ENCODE measurements around the gene SLC9A9.
A peak's percentile ranks its signal among the peaks of the same experiment; 100 is the strongest.

Gene SLC9A9

DNA sequence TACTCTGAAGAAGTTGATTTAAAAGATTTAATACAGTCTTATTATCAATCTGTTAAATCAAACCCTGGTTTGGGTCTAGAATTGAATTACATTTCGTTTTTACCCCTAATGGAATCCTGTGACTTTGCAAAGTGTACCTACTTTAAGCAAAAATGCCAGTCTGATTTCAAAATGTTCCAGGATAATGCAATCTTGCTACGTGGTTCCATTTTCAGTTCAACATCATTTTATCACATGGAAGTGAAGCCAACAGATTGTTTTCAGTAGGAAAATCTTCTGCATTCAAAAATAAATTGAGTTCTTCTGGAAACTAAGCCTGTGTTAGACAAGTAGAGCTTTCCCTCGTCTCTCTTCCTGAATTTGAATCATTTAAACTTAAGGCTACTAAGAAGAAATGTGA is 372.3 kb downstream of the SLC9A9 start:
- no peak overlapping the region for H3K4me3 Mint-ChIP-seq
- no peaks in the 10 kb centered on the region for H3K27me3 Mint-ChIP-seq
- no peak for DNase-seq
- ATAC-seq = no peak
- H3K9me3 Mint-ChIP-seq = no peaks in the 10 kb centered on the region
- H3K4me1 Mint-ChIP-seq = no peaks in the 10 kb centered on the region
- H3K27ac Mint-ChIP-seq = no peak overlapping the region

- Mint-ChIP-seq H3K27me3 (no peaks in the 10 kb centered on the region), H3K4me1 (no peaks in the 10 kb centered on the region), H3K27ac (no peak overlapping the region), H3K9me3 (no peaks in the 10 kb centered on the region), H3K4me3 (no peak overlapping the region)
- ATAC-seq = no peak
- no peak for DNase-seq
Measured at GRCh38 chr3:143472731-143473523, 375.3 kb downstream of the SLC9A9 start.

GRCh38 chr3:143471705-143472104 is 376.6 kb downstream of the SLC9A9 start:
- H3K27me3 Mint-ChIP-seq = no peaks in the 10 kb centered on the region
- H3K4me1 Mint-ChIP-seq = no peaks in the 10 kb centered on the region
- DNase-seq (no peak), ATAC-seq (no peak)
- H3K9me3 Mint-ChIP-seq = no peaks in the 10 kb centered on the region
- H3K27ac Mint-ChIP-seq = no peak overlapping the region
- no peak overlapping the region for H3K4me3 Mint-ChIP-seq

- H3K9me3 Mint-ChIP-seq = peaks cover 0 to 7% of the 10 kb centered on the region in 2 donors
- H3K27me3 Mint-ChIP-seq = no peaks in the 10 kb centered on the region
- H3K4me1 Mint-ChIP-seq = no peaks in the 10 kb centered on the region
- no peak for DNase-seq
- no peak for ATAC-seq
- H3K27ac Mint-ChIP-seq = no peak overlapping the region
- no peak overlapping the region for H3K4me3 Mint-ChIP-seq
Measured at GRCh38 chr3:143469159-143469558, 379.1 kb downstream of the SLC9A9 start.

GRCh38 chr3:143465666-143466065 is 382.6 kb downstream of the SLC9A9 start:
- H3K27ac Mint-ChIP-seq = no peak overlapping the region

GRCh38 chr3:143464850-143465249 is 383.4 kb downstream of the SLC9A9 start:
- ATAC-seq (no peak), DNase-seq (no peak)
- Mint-ChIP-seq H3K4me3 (no peak overlapping the region), H3K4me1 (no peaks in the 10 kb centered on the region), H3K27me3 (no peaks in the 10 kb centered on the region), H3K27ac (peak overlapping the region in 1 of 2 donors; percentile 57), H3K9me3 (peaks cover 0 to 12% of the 10 kb centered on the region in 2 donors)

More at GRCh38 chr3:143465666-143466065, 382.6 kb downstream of the SLC9A9 start:
- Mint-ChIP-seq H3K4me3 (no peak overlapping the region), H3K4me1 (no peaks in the 10 kb centered on the region), H3K27me3 (no peaks in the 10 kb centered on the region), H3K9me3 (peaks cover 0 to 7% of the 10 kb centered on the region in 2 donors)
- DNase-seq (no peak), ATAC-seq (no peak)

DNA sequence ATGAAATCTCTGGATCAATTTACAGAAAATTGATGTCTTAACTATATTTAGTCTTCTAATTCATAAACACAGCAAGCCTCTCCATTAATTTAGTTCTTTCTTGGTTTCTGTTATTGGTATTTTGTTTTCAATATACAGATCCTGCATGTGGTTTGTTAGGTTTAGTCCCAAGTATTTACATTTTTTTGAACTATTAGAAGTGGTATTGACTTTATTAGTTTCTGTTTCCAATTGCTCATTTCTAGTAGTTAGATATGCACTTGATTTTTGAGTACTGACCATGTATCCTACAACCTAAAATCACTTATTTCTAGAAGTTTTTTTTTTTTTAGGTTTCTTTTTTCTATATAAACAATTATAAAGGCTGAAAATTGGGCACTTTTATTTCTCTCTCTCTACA is 392.8 kb downstream of the SLC9A9 start:
- ATAC-seq (no peak), DNase-seq (no peak)
- H3K4me1 Mint-ChIP-seq = peaks cover 6% of the 10 kb centered on the region
- H3K27me3 Mint-ChIP-seq = no peaks in the 10 kb centered on the region
- peaks cover 11% of the 10 kb centered on the region in 2 donors for H3K9me3 Mint-ChIP-seq
- H3K4me3 Mint-ChIP-seq = no peak overlapping the region
- no peak overlapping the region for H3K27ac Mint-ChIP-seq

DNA sequence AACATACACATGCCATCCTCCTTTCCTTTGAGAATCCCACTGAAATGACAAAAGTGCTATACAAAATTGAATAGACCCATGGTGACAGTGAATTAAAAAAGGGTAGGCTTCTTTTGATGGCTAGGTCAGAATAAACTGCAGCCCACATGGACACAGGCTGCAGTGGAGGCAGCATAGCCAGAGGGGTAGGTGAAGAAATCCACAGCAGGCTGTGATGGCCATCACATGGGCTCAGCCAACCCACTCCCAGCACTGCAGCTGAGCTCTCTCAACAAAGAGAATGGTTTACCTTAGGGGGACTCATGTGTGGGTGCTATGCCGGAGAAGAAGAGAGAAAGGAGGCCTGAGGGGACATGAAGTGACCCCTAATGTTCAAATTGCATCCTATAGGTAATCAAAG is 397.6 kb downstream of the SLC9A9 start:
- Mint-ChIP-seq H3K27me3 (no peaks in the 10 kb centered on the region), H3K4me1 (peaks cover 18% of the 10 kb centered on the region), H3K27ac (no peak overlapping the region), H3K9me3 (no peaks in the 10 kb centered on the region), H3K4me3 (no peak overlapping the region)
- DNase-seq (no peak), ATAC-seq (peak; percentile 72)

DNA sequence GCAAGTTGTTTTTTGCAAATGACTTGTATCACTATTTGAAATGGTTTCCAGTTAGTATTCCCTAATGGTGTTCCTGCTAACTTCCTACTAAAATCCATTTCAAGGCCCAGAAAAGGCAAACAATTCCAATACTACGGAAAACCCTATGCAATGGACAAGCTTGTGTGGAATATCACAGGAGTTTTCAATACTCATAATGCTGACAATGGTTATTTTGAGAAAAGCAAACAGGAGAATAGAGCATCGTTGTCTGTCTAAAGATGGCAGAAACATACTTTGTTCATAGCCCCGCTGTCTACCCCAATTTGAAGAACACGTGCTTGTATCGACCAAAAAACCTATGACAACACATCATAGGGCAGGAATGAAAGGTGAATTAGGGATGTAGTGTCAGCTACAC is 400.8 kb downstream of the SLC9A9 start:
- H3K9me3 Mint-ChIP-seq = no peaks in the 10 kb centered on the region
- DNase-seq (no peak), ATAC-seq (no peak)
- no peak overlapping the region for H3K4me3 Mint-ChIP-seq
- H3K27me3 Mint-ChIP-seq = no peaks in the 10 kb centered on the region
- H3K27ac Mint-ChIP-seq = no peak overlapping the region
- peaks cover 49% of the 10 kb centered on the region for H3K4me1 Mint-ChIP-seq

GRCh38 chr3:143445118-143445517 is 403.1 kb downstream of the SLC9A9 start:
- H3K4me3 Mint-ChIP-seq = peak overlapping the region; percentile 51 to 59
- ATAC-seq (peak; percentile 93), DNase-seq (peak; percentile 35 to 48)
- H3K27me3 Mint-ChIP-seq = no peaks in the 10 kb centered on the region
- H3K27ac Mint-ChIP-seq = peak overlapping the region in 1 of 2 donors; percentile 53
- peaks cover 43% of the 10 kb centered on the region for H3K4me1 Mint-ChIP-seq
- no peaks in the 10 kb centered on the region for H3K9me3 Mint-ChIP-seq

DNA sequence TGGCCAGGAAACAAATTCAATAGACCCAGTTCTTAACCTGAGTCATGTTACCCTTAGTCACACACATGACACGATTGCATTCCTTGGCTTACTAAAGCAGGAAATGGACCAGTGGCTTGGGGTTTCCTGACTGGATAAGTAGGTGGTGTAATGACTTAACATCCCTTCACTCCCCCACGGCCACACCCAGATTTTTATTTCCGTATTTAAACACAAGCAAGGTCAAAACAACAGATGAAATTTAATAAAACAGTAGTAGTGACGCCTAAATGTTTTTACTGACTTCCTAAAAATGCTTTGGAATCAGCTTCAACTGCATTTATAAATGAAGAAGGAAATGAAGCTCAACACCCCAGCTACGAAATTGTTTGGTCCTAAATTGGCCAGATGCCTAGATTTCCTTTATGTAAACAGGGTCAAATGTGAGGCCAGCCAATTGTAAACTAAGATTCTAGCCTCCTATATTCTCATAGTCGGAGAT is 404.4 kb downstream of the SLC9A9 start:
- peak; percentile 73 for ATAC-seq
- Mint-ChIP-seq H3K27me3 (no peaks in the 10 kb centered on the region), H3K4me1 (peaks cover 43% of the 10 kb centered on the region)

DNA sequence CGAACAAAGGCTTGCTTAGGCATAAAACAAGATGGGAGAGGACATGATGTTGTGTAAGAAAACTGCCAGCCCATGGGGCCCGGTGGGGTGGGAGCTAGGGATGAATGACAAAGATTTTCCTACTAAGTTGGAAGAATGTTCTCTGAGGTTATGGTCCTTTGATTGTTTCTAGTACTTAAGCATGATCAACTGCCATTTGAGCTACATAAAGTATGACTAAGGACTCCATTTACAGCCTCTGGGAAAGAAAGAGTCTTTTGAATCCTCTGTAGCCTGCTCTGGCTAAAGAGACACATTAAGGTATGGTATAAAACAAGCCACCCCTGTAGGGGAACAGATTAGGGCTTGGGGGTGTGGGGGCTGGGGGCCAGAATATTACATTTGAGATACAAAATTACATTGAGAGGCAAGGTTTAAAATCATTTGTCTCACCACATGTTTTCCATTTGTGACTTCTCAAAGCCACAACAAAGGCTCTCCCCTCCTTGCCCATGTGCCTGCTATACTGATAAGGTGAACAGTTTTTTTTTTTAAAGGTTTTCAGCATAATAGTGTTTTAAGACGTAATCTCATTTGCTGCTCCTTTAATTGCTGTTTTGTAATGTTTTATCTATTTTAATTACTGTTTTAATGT is 405.3 kb downstream of the SLC9A9 start:
- ATAC-seq (no peak), DNase-seq (no peak)
- H3K27me3 Mint-ChIP-seq = no peaks in the 10 kb centered on the region
- no peak overlapping the region for H3K4me3 Mint-ChIP-seq
- H3K27ac Mint-ChIP-seq = peak overlapping the region in 1 of 2 donors; percentile 77
- H3K4me1 Mint-ChIP-seq = peaks cover 43% of the 10 kb centered on the region
- H3K9me3 Mint-ChIP-seq = no peaks in the 10 kb centered on the region

More for the DNA sequence above, 404.4 kb downstream of the SLC9A9 start:
- peak in 1 of 2 donors; percentile 55 for DNase-seq
- Mint-ChIP-seq H3K27ac (no peak overlapping the region), H3K9me3 (no peaks in the 10 kb centered on the region), H3K4me3 (peak overlapping the region; percentile 13 to 41)

DNA sequence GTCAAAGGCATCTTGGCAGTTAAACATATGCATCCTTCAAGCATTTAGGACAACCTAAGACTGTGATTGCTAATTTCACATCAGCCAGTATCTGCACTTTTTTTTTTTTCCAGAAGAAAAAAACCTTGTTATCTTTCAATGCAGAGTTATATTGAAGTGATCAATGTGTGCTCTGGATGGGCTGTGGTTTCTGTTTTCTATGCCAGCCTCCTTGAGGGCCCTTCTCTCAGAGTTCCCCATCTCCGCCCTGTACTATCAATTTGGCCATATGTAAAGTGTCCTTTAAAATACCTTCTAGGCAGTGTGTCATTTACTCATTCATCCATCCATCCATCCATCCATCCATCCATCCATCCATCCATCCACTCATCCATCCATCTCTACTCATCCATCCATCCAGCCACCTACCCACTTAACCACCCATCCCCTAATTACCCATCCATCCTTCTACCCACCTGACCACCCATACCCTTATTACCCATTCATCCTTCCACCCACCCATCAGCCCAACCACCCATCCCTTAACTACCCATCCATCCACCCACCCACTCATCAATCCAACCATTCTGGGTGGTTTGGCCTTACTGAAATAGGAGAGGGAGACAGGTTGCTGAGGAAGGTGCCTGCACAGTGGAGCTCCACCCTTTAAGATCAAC is 406.6 kb downstream of the SLC9A9 start:
- no peak for DNase-seq
- Mint-ChIP-seq H3K9me3 (no peaks in the 10 kb centered on the region), H3K27me3 (no peaks in the 10 kb centered on the region), H3K27ac (peak overlapping the region in 1 of 2 donors; percentile 30), H3K4me1 (peaks cover 42% of the 10 kb centered on the region), H3K4me3 (no peak overlapping the region)
- ATAC-seq = no peak

GRCh38 chr3:143439817-143440216 is 408.5 kb downstream of the SLC9A9 start:
- Mint-ChIP-seq H3K4me3 (no peak overlapping the region), H3K27me3 (no peaks in the 10 kb centered on the region), H3K4me1 (peaks cover 24% of the 10 kb centered on the region), H3K27ac (no peak overlapping the region), H3K9me3 (no peaks in the 10 kb centered on the region)
- DNase-seq (no peak), ATAC-seq (no peak)

- Mint-ChIP-seq H3K9me3 (no peaks in the 10 kb centered on the region), H3K27ac (no peak overlapping the region), H3K4me3 (no peak overlapping the region), H3K27me3 (no peaks in the 10 kb centered on the region), H3K4me1 (peaks cover under 1% of the 10 kb centered on the region)
- DNase-seq = no peak
- ATAC-seq = no peak
Measured at GRCh38 chr3:143437405-143437804, 410.9 kb downstream of the SLC9A9 start.

All from stimulated activated naive CD8-positive, alpha-beta T cell treated with anti-CD3 and anti-CD28 coated beads, Interleukin-15, amount 100 ng/mL, for 72 hours (primary cell).